RKO (cell line): ENCODE results near the gene DDX50.
"Not testable (repeated sequence)": the region's sequence is repeated elsewhere in the genome, so short reads cannot be mapped to it uniquely, and the experiment has no call there.

Source experiments
- DNase-seq: peaks from one replicate; pipeline ENCODE4 v3.0.0-alpha.2; 2016; ENCODE audit warnings: low spot score

DDX50 gene, protein sequence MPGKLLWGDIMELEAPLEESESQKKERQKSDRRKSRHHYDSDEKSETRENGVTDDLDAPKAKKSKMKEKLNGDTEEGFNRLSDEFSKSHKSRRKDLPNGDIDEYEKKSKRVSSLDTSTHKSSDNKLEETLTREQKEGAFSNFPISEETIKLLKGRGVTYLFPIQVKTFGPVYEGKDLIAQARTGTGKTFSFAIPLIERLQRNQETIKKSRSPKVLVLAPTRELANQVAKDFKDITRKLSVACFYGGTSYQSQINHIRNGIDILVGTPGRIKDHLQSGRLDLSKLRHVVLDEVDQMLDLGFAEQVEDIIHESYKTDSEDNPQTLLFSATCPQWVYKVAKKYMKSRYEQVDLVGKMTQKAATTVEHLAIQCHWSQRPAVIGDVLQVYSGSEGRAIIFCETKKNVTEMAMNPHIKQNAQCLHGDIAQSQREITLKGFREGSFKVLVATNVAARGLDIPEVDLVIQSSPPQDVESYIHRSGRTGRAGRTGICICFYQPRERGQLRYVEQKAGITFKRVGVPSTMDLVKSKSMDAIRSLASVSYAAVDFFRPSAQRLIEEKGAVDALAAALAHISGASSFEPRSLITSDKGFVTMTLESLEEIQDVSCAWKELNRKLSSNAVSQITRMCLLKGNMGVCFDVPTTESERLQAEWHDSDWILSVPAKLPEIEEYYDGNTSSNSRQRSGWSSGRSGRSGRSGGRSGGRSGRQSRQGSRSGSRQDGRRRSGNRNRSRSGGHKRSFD

GRCh38 chr10:68901105-68901927 is at the start of gene DDX50:
DDX50 (plus strand) TSS chr10:68901315; CDS start chr10:68901385, 70 bp downstream.
- DNase-seq, result peak; percentile 100

DNA sequence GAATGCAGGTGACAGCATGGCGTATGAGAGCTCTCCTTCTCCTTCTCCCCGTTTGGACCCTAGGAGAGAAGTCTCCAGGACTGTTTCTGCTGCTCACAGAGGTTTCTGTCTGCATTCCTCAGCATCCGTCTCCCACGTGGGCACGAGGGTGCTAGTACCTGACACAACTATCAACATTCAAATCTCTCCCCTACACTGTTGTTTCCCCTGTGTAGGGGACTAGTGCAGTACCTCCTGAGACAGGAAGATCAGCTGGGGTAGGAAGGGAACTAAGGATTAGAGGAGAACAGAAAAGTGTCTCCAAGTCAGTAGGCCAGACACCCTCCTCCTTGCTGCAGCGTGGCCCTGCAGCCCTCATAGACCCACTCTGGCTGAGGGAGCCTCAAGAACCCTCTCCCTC is 44.8 kb upstream of the DDX50 start:
- no peak for DNase-seq

DNA sequence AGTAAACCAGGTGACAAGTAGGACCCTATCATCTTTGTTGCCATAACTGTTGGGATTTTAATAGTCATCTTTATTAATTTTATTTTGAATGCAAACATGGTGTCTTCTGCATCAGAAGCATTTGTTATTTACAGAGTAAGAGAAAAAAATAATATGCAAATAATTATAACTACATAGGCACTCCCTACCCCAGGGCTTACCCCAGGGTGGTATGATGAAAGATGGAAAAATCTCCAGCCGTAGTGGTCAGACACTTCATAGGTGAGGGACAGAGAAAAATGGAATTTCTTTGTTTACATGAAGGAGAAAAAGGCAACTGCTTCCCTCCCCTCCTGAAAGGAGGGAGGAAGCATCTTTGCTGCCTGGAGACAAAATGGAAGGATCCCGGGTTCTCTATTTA is 44.1 kb upstream of the DDX50 start:
- DNase-seq, result no peak

- peak; percentile 14 for DNase-seq
Measured at GRCh38 chr10:68861253-68861652, 39.9 kb upstream of the DDX50 start.

- DNase-seq, result no peak
Measured at GRCh38 chr10:68864611-68865010, 36.5 kb upstream of the DDX50 start.

- not testable (repeated sequence) for DNase-seq
Measured at GRCh38 chr10:68868173-68868572, 32.9 kb upstream of the DDX50 start.

GRCh38 chr10:68869623-68870022 is 31.5 kb upstream of the DDX50 start:
- no peak for DNase-seq

DNA sequence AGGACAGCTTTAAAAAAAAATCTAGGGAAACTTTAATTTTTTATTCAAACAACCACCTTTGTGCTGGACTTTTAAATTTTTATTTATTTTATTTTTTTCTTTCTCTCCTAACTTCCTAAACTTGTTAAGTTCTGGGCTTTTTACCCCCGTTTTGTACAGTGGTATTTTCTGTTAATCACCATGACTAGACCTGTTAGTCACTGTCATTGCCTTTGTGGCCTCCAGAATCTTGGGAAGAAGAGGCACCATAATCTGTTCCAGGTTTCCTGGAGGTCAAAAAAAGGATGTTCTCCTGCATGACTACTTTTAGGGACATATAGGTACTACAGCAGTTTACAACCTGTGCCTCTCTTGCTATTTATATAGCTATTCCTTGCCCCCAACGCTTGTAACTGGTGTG is 31.1 kb upstream of the DDX50 start:
- DNase-seq, result no peak

DNA sequence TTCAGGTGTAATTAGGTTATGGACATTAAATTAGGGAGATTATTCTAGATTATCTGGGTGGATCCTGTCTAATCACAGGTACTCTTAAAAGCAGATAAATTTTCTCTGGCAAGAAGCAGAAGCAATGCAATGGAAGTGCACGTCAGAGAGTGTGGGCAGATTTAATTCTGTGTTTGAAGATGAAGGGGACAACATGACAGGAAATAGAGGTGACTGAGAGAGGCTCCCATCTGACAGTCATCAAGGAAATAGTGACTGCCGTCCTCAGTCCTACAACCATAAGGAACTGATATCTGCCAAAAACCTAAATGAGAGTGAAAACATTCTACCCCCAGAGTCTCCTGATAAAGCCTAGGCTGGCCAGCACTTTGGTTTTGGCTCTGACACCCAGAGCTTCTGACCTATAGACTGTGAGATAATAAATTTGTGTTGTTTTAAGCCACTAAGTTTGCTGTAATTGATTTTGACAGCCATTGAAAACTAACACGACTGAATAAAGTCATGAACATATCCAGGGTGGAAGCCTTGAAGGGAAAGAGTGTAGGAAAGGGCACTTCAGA is 30.5 kb upstream of the DDX50 start:
- DNase-seq, result no peak

DNA sequence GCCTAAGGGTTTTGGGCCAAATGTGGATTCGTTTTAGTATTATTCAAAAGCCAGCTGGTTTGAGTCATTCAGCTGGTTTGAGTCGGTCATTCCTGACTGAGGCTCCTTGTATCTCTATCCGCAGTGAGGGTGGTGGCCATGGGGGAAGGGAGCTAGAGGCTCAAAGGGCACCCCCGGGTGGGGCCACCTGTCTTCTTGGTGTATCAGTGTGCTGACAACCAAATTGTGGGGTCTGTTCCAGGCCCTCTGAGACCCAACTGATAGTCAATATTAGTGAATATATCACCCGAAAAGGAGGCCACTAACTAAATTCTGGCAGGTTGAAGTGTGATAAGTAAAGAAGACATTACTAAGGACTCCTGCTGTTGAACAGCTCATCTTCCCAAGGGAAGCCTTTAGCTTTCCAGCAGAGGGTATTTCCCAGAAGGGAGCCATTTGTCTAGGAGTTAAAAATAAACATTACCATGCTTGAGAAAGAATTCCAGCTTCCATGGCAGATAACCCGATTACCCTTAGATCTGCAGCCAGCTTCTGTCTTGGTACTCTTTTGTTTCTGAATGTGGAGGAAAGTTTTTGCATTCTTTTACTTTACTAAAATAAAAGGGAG is 29.9 kb upstream of the DDX50 start:
- no peak for DNase-seq

- DNase-seq, result no peak
Measured at GRCh38 chr10:68871731-68872342, 29.3 kb upstream of the DDX50 start.

DNA sequence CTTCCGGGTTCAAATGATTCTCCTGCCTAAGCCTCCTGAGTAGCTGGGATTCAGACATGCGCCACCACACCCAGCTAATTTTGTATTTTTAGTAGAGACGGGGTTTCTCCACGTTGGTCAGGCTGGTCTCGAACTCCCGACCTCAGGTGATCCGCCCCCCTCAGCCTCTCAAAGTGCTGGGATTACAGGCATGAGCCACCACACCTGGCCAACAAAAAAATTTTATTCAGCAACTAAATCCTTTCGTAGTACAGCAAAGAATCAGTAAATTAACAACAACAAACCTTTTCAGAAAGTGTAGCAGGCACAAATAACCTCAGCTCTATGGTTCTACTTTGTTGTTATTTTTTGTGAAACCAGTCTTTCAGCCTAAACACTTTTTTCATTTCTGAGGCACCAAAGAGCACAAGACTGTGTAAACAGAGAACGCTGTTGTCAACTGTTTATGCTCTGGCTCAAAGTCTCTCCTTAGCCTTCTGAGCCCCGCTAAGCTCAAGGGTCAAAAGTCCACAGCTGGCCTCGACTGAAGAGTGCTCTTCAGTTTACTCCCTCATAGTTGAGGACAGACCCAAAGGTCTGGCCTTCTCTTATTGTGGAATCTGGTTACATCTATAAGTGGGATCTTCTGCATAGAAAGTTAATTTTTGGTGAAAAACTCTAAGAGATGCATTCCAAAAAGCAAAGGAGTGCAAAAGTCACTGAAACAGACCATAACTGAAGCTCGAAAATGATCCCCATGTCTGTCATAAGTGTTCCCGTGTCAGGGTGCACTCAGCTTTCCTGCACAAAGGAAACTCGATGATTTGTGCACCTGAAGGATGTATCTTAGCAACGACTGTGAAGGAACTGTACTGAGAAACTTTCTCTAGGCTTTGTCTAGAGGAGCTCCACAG is 24.6 kb upstream of the DDX50 start:
- DNase-seq, result no peak

DNA sequence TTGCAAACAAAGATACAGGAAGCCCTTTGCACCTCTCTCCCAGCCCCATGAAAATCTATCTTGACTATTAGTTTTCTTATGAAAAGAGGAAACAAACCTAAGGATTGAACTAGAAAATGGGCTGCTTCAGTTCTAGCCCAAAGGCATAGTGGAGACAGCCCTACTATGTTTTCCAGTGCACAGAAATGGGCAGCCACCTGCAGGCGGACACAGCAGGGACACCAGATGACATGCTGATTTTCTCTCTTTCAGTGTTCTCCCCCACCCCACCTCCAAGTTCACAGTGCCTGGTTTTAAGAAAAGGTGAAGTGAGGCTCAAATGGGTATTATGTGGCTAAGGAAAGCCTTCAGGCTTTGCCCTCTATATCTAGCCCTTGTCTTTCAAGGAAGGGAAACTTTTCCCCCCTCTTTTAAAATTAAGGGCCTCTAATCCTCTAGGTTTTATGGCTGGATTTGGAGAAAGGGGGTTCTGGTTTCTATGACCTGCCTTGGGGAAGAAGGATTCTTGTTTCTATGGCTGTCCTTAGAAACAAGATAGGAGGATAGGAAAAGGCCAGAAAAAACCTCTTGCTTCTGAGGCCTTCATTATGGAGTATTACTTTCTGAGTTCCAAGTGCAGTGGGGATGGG is 23.5 kb upstream of the DDX50 start:
- DNase-seq, result no peak

DNA sequence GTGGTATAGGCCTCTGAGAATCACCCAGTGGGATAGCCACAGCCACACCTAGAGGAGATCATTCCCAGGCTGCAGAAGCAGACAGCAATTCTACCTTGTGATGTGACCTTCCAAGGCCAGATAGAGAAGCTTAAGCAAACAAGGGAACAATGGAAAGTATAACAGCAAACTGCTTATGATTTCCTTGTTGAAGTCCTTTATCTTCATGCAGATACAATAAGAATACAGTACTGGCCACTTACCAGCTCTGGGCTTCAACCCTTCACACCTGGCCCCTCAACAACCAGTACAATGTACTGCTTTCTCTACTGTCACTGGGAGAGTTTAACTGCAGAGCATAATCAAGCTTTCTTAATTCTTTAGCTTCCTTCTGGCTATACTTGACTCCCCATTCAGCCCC is 22.6 kb upstream of the DDX50 start:
- DNase-seq, result no peak

GRCh38 chr10:68879628-68880027 is 21.5 kb upstream of the DDX50 start:
- no peak for DNase-seq

DNA sequence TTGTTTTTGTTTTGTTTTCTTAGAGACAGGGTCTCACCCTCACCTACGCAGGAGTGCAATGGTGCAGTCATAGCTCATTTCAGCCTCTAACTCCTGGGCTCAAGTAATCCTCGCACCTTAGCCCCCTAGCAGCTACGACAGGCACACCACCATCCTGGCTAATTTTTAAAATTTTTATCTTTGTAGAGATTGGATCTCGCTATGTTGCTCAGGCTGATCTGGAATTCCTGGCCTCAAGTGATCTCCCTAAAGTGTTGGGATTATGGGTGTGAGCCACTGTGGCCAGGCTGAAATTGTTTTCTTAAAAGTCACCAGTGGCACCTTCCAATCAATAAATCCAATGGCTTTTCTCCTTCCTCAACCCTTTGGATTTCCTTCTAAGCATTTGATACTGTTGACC is 20.9 kb upstream of the DDX50 start:
- no peak for DNase-seq

DNA sequence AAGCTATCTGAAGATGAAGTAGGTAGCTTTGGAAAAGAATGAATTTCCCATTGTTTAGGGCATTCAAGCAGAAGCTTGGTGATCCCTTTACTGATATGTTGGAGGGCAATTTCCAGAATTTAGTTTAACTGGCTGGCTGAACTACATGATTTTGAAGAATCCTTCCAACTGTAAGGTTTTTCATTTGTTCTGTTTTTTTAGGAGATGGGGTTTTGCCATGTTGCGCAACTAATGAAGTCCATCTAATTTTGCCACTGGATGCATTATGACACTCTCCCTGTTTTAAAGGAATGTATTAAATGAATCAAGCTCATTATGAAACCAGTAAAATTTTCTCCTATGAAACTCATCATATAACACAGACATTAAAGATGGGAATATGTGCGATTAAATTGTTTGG is 6.1 kb upstream of the DDX50 start:
- DNase-seq, result no peak

DNA sequence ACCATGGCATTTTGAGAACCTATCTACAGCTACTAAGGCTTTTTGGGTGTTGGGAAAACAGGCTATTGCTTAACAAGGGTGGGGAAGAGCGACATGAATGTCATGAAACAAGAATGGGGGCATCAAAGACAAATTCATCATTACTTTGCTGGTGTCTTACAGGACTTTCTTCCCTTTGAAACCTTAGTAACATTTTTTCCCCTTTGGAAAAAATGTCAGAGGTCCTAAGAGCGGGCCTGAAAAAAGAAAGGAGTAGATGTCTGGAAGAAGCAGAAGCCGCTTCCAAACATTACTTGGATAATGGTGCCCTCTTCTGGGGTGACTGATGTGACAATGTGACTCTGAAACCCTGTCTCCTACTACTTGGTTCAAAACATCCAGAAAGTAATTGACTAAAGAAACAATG is 3.8 kb upstream of the DDX50 start:
- DNase-seq, result peak; percentile 79

GRCh38 chr10:68899186-68899745 is 1.8 kb upstream of the DDX50 start:
- DNase-seq, result no peak
